Astrocyte (in vitro differentiated cells and primary cell): ENCODE measurements around the gene MARCHF4. TPM values are rescaled to one million over a fixed set of nuclear protein-coding genes. Genes with fewer than 3 reads are reported as not detected.

ENCODE experiments used
- DNase-seq: peaks from one replicate; pipeline ENCODE4 v3.0.0-alpha.2; 2010; ENCODE audit warnings: low read depth
- FAIRE-seq: peaks from 2 replicates; lab custom pipeline; 2011; peaks lifted over from hg19 to GRCh38; lab: Jason Lieb, UNC
- H2AFZ ChIP-seq: 2 replicates; pipeline ENCODE4 v1.6.0; 2012; ENCODE audit warnings: low read depth, low read length, inconsistent platforms
- H3K27ac ChIP-seq: 2 replicates; pipeline ENCODE4 v1.5.1; 2011; ENCODE audit warnings: low read depth, low read length, inconsistent platforms
- H3K27me3 ChIP-seq: 2 replicates; pipeline ENCODE4 v1.6.0; 2011; ENCODE audit warnings: low read length, inconsistent platforms; ENCODE audit not compliant: insufficient read depth
- H3K36me3 ChIP-seq: 2 replicates; pipeline ENCODE4 v1.5.1; 2011; ENCODE audit warnings: low read length, inconsistent platforms; ENCODE audit not compliant: insufficient read depth
- H3K4me1 ChIP-seq: 2 replicates; pipeline ENCODE4 v1.5.1; 2011; ENCODE audit warnings: low read length, inconsistent platforms; ENCODE audit not compliant: insufficient read depth
- H3K4me2 ChIP-seq: 2 replicates; pipeline ENCODE4 v1.6.0; 2012; ENCODE audit warnings: low read length, inconsistent platforms
- H3K4me3 ChIP-seq: 2 replicates; pipeline ENCODE4 v1.5.1; 2011; ENCODE audit warnings: low read depth, mild to moderate bottlenecking, low read length, inconsistent platforms; ENCODE audit not compliant: insufficient read depth
- H3K79me2 ChIP-seq: 2 replicates; pipeline ENCODE4 v1.6.0; 2012; ENCODE audit warnings: mild to moderate bottlenecking, low read length, inconsistent platforms; ENCODE audit not compliant: insufficient read depth
- H3K9ac ChIP-seq: 2 replicates; pipeline ENCODE4 v1.6.0; 2012; ENCODE audit warnings: mild to moderate bottlenecking, low read length, inconsistent platforms
- H3K9me3 ChIP-seq: 2 replicates; pipeline ENCODE4 v1.5.1; 2012; ENCODE audit warnings: low read depth, mild to moderate bottlenecking, low read length, inconsistent platforms; ENCODE audit not compliant: insufficient read depth
- H4K20me1 ChIP-seq: 2 replicates; pipeline ENCODE4 v1.6.0; 2012; ENCODE audit warnings: low read length, inconsistent platforms; ENCODE audit not compliant: insufficient read depth
- H3K27ac Mint-ChIP-seq: one replicate; pipeline ENCODE4 v1.8.0; 2021; ENCODE audit warnings: mild to moderate bottlenecking, mixed read lengths; ENCODE audit not compliant: unreplicated experiment
- H3K27me3 Mint-ChIP-seq: one replicate; pipeline ENCODE4 v1.8.0; 2021; ENCODE audit warnings: low read depth, mixed read lengths; ENCODE audit not compliant: unreplicated experiment
- H3K36me3 Mint-ChIP-seq: one replicate; pipeline ENCODE4 v1.8.0; 2021; ENCODE audit warnings: low read depth, mixed read lengths; ENCODE audit not compliant: unreplicated experiment
- H3K4me1 Mint-ChIP-seq: one replicate; pipeline ENCODE4 v1.8.0; 2021; ENCODE audit warnings: low read depth, mixed read lengths; ENCODE audit not compliant: unreplicated experiment
- H3K4me3 Mint-ChIP-seq: one replicate; pipeline ENCODE4 v1.8.0; 2021; ENCODE audit warnings: mild to moderate bottlenecking, moderate library complexity, mixed read lengths; ENCODE audit not compliant: unreplicated experiment
- H3K9me3 Mint-ChIP-seq: one replicate; pipeline ENCODE4 v1.8.0; 2021; ENCODE audit warnings: mild to moderate bottlenecking, mixed read lengths; ENCODE audit not compliant: unreplicated experiment
- EZH2 ChIP-seq: IDR thresholded peaks from 2 replicates; pipeline ENCODE4 v1.6.1; 2012; ENCODE audit warnings: mild to moderate bottlenecking, low read length, inconsistent platforms; ENCODE audit not compliant: insufficient read depth
- total RNA-seq: library from RNA; stranded (reverse); gene quantifications from 2 replicates; pipeline ENCODE4 v1.2.1, GENCODE V29; 2021
- TF ChIP-seq, protein P1 (sequence below): IDR thresholded peaks from 2 replicates; pipeline ENCODE4 v1.5.1; 2011; ENCODE audit warnings: low read depth, mild to moderate bottlenecking, inconsistent platforms, low read length, moderate library complexity; ENCODE audit not compliant: insufficient read depth

Gene MARCHF4
- total RNA-seq, 1 donor from 2014 or later = 42.8 TPM

- Mint-ChIP-seq H3K4me3 (no peak overlapping the region), H3K27ac (no peak overlapping the region), H3K9me3 (peaks cover 6% of the 10 kb centered on the region), H3K4me1 (peaks cover 47% of the 10 kb centered on the region), H3K27me3 (no peaks in the 10 kb centered on the region), H3K36me3 (peaks cover 8% of the 10 kb centered on the region)
- TF ChIP-seq EZH2 = no peak
- TF ChIP-seq, protein P1, sequence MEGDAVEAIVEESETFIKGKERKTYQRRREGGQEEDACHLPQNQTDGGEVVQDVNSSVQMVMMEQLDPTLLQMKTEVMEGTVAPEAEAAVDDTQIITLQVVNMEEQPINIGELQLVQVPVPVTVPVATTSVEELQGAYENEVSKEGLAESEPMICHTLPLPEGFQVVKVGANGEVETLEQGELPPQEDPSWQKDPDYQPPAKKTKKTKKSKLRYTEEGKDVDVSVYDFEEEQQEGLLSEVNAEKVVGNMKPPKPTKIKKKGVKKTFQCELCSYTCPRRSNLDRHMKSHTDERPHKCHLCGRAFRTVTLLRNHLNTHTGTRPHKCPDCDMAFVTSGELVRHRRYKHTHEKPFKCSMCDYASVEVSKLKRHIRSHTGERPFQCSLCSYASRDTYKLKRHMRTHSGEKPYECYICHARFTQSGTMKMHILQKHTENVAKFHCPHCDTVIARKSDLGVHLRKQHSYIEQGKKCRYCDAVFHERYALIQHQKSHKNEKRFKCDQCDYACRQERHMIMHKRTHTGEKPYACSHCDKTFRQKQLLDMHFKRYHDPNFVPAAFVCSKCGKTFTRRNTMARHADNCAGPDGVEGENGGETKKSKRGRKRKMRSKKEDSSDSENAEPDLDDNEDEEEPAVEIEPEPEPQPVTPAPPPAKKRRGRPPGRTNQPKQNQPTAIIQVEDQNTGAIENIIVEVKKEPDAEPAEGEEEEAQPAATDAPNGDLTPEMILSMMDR = no peak
- H3K27ac ChIP-seq = no peak overlapping the region
- H3K9ac ChIP-seq = no peak overlapping the region
- no peak overlapping the region for H3K4me3 ChIP-seq
- no peak overlapping the region for H3K4me2 ChIP-seq
- no peaks in the 10 kb centered on the region for H3K9me3 ChIP-seq
- no peaks in the 10 kb centered on the region for H3K27me3 ChIP-seq
- H3K79me2 ChIP-seq = peaks cover 26% of the 10 kb centered on the region
- peaks cover 21% of the 10 kb centered on the region for H4K20me1 ChIP-seq
- no peaks in the 10 kb centered on the region for H3K36me3 ChIP-seq
- peaks cover 29% of the 10 kb centered on the region for H3K4me1 ChIP-seq
- H2AFZ ChIP-seq = no peak overlapping the region
- peak; percentile 51 for DNase-seq
- FAIRE-seq = no peak
Observed at GRCh38 chr2:216352653-216353270, 19.5 kb downstream of the MARCHF4 start.

DNA sequence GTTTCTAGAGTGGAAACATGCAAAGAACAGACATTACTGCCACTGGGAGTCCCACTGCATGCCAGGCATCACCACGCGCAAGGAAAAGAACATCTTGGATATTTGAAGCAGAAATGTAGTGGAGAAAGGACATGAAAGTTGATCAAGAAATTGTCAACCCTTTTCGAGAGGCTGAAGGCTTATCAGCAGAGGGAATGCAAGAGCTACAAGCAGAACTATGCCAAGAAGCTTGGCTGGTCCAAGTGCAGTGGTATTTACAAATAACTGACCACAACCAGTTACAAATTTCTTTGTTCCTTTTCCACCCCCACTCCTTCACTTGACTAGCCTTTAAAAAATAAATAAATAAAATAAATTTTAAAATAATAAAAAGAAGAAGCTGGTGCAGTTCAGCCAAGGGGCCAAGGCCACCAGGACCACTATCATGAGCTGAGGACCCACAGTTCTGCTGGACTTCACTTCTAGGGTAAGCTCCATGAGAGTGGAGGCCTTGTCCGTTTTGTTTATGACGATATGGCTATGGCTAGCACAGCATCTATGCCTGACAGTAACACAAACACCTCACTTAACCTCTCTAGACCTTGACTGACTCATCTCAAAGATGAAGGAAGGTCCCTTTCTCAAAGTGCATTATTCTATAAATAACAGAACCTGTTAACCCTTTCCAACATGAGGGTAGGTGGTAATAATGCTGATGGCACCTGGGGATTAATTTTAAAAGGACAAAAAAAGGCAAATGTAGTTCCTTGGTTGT, 20.9 kb downstream of the MARCHF4 start:
- peak overlapping the region; percentile 75 for H3K27ac Mint-ChIP-seq
- Histone ChIP-seq H3K4me1 (peaks cover 29% of the 10 kb centered on the region), H3K27ac (no peak overlapping the region), H3K9ac (no peak overlapping the region), H3K9me3 (no peaks in the 10 kb centered on the region), H2AFZ (no peak overlapping the region), H3K36me3 (no peaks in the 10 kb centered on the region), H3K4me3 (no peak overlapping the region), H3K27me3 (no peaks in the 10 kb centered on the region), H4K20me1 (peaks cover 21% of the 10 kb centered on the region), H3K4me2 (no peak overlapping the region), H3K79me2 (peaks cover 27% of the 10 kb centered on the region)
- DNase-seq (peak; percentile 36), FAIRE-seq (no peak)
- peaks cover 12% of the 10 kb centered on the region for H3K36me3 Mint-ChIP-seq
- TF ChIP-seq, protein P1 = no peak
- TF ChIP-seq EZH2 = no peak
- peaks cover 53% of the 10 kb centered on the region for H3K4me1 Mint-ChIP-seq
- no peaks in the 10 kb centered on the region for H3K27me3 Mint-ChIP-seq
- H3K9me3 Mint-ChIP-seq = peaks cover 6% of the 10 kb centered on the region
- H3K4me3 Mint-ChIP-seq = no peak overlapping the region
